Aorta (tissue), 5 donors: ENCODE measurements around the gene SLC5A10. TPM values are rescaled to one million over a fixed set of nuclear protein-coding genes. Genes with fewer than 3 reads are reported as not detected.
"Not testable (repeated sequence)": the region's sequence is repeated elsewhere in the genome, so short reads cannot be mapped to it uniquely, and the experiment has no call there.

Experiments used
- ATAC-seq: fragments of 200-7000 bp; cut with Tn5 transposase; one replicate; pipeline ENCODE4 v1.9.1; 2022; ENCODE audit warnings: moderate library complexity; ENCODE audit not compliant: low FRiP score
- DNase-seq, 2 donors: peaks; one replicate each; pipeline ENCODE4 v3.0.0-alpha.2; 2020
- H3K27ac ChIP-seq, 2 donors: one replicate each; pipeline ENCODE4 v1.5.1; 2013; ENCODE audit warnings: low read length in 2 of 2, mild to moderate bottlenecking in 2 of 2, moderate library complexity in 2 of 2, control low read depth in 1 of 2, inconsistent platforms in 1 of 2, low read depth in 1 of 2
- H3K27me3 ChIP-seq, 2 donors: one replicate each; pipeline ENCODE4 v1.6.1; 2013; ENCODE audit warnings: control low read depth in 1 of 2, low read length in 1 of 2, mild to moderate bottlenecking in 1 of 2, moderate library complexity in 1 of 2; ENCODE audit not compliant: insufficient read depth in 2 of 2, control insufficient read depth in 1 of 2
- H3K36me3 ChIP-seq, 2 donors: one replicate each; pipeline ENCODE4 v1.6.1; 2013; ENCODE audit warnings: control low read depth in 1 of 2, low read length in 1 of 2, mild to moderate bottlenecking in 1 of 2; ENCODE audit not compliant: insufficient read depth in 2 of 2, control insufficient read depth in 1 of 2
- H3K4me1 ChIP-seq, 2 donors: one replicate each; pipeline ENCODE4 v1.6.1; 2013; ENCODE audit warnings: low read length in 2 of 2, control low read depth in 1 of 2, mild to moderate bottlenecking in 1 of 2, moderate library complexity in 1 of 2; ENCODE audit not compliant: insufficient read depth in 2 of 2, control insufficient read depth in 1 of 2
- H3K4me3 ChIP-seq, 2 donors: one replicate each; pipeline ENCODE4 v1.5.1; 2013; ENCODE audit warnings: low read length in 2 of 2, control low read depth in 1 of 2, mild to moderate bottlenecking in 1 of 2
- H3K9me3 ChIP-seq: one replicate; pipeline ENCODE4 v1.6.1; 2013; ENCODE audit warnings: mild to moderate bottlenecking, low read length; ENCODE audit not compliant: control insufficient read depth
- WGBS, 2 donors: extraction: QIAGEN DNeasy Blood & Tissue Kit; methylation state at CpG; one replicate each; pipeline ENCODE4 v1.1.7; 2013; 5-methylcytosine and 5-hydroxymethylcytosine counted together
- intact Hi-C, 2 donors: fragments of 100-400 bp; cut with DNase I; formaldehyde crosslinking; loops; one replicate each; pipeline versions ENCODE4 v1.14.2 to v1.15.0; 2022
- polyA plus RNA-seq, 2 donors: library from polyadenylated mRNA; stranded (reverse); fragments of 200-250 nt; gene quantifications; one replicate each; pipeline ENCODE4 v1.2.3, GENCODE V29; 2013
- total RNA-seq, 2 donors: library from RNA; stranded (reverse); fragmentation: NEBNext Ultra II Directional; extraction: Animal tissue kit (Norgen Biotek cat#: 25700); gene quantifications; one replicate each; pipeline ENCODE4 v1.2.1, GENCODE V29; 2021
- donor health status: healthy with polysubstance abuse.
- donor health status: Bipolar disorder and iron deficiency.
- donor health status: DM: no; HTN: no; CAD: no.
- donor health status: DM: no; HTN: no; CAD: no.
- donor health status: DM: yes; HTN: yes; CAD: no.

Gene SLC5A10
- total and polyA plus RNA-seq, 4 donors: 0.23 TPM; not detected in 3

- H3K4me1 ChIP-seq, H3K27me3 ChIP-seq, DNase-seq, H3K27ac ChIP-seq, H3K9me3 ChIP-seq, H3K36me3 ChIP-seq, intact Hi-C loops, H3K4me3 ChIP-seq: not testable (repeated sequence)
- WGBS, 2 donors: no CpG with 5 or more reads among the region's 20 CpGs
- ATAC-seq: peak; percentile 95
Observed at GRCh38 chr17:19062718-19063325, 110.9 kb downstream of the SLC5A10 start.

- H3K4me3 ChIP-seq, H3K27ac ChIP-seq, intact Hi-C loops, H3K36me3 ChIP-seq, H3K9me3 ChIP-seq, H3K27me3 ChIP-seq, H3K4me1 ChIP-seq, ATAC-seq: not testable (repeated sequence)
- WGBS, 2 donors: 0% methylated on average over 18 to 29 of the region's 44 CpGs
- peak; percentile 84 to 88 for DNase-seq
Observed at GRCh38 chr17:19063326-19063956, 111.5 kb downstream of the SLC5A10 start.

GRCh38 chr17:19064378-19064777 is 112.4 kb downstream of the SLC5A10 start:
- H3K27ac ChIP-seq, H3K27me3 ChIP-seq, H3K36me3 ChIP-seq, H3K4me3 ChIP-seq, intact Hi-C loops, H3K9me3 ChIP-seq, H3K4me1 ChIP-seq, ATAC-seq: not testable (repeated sequence)
- peak; percentile 2 to 37 for DNase-seq
- 1% methylated on average over 10 of the region's 17 CpGs; no CpG with 5 or more reads in 1 of the 2 donors for WGBS, 2 donors

GRCh38 chr17:19070318-19071168 is 118.6 kb downstream of the SLC5A10 start:
- no CpG with 5 or more reads among the region's 34 CpGs for WGBS, 2 donors
- H3K27ac ChIP-seq, H3K4me3 ChIP-seq, DNase-seq, intact Hi-C loops, H3K27me3 ChIP-seq, H3K4me1 ChIP-seq, H3K36me3 ChIP-seq, H3K9me3 ChIP-seq: not testable (repeated sequence)
- peak; percentile 99 for ATAC-seq

Other genes starting within 250 kb of the SLC5A10 start
- gene FBXW10, start 208.1 kb upstream of the SLC5A10 start, total RNA-seq: under 1 TPM in 1 of 2 donors, not detected in 1; 0.12 TPM
- under 1 TPM in 1 of 2 donors, not detected in 1; 0.31 TPM for gene FBXW10, start 208.1 kb upstream of the SLC5A10 start, polyA plus RNA-seq
- 10 to 100 TPM; 40.8 to 42.4 TPM for gene TVP23B, start 171.0 kb upstream of the SLC5A10 start, total RNA-seq
- 10 to 100 TPM; 32.4 to 36.3 TPM for gene TVP23B, start 171.0 kb upstream of the SLC5A10 start, polyA plus RNA-seq
- 10 to 100 TPM; 20.6 to 31.8 TPM for gene PRPSAP2, start 94.0 kb upstream of the SLC5A10 start, total RNA-seq
- gene PRPSAP2, start 94.0 kb upstream of the SLC5A10 start, polyA plus RNA-seq: 10 to 100 TPM; 17.6 to 18.7 TPM
- gene FAM83G, start 52.6 kb downstream of the SLC5A10 start, total RNA-seq: 10 to 100 TPM in 1 of 2 donors, 1 to 10 TPM in 1; 7.1 to 12.9 TPM
- 1 to 10 TPM; 2.5 to 3.4 TPM for gene FAM83G, start 52.6 kb downstream of the SLC5A10 start, polyA plus RNA-seq
- gene GRAP, start 94.8 kb downstream of the SLC5A10 start, total RNA-seq: 1 to 10 TPM; 4.0 to 6.3 TPM
- 1 to 10 TPM in 1 of 2 donors, under 1 TPM in 1; 0.87 to 2.4 TPM for gene GRAP, start 94.8 kb downstream of the SLC5A10 start, polyA plus RNA-seq
- gene GRAPL, start 175.4 kb downstream of the SLC5A10 start, total RNA-seq: 1 to 10 TPM; 6.3 to 6.6 TPM
- gene GRAPL, start 175.4 kb downstream of the SLC5A10 start, polyA plus RNA-seq: not detected